GM04504 (cell line): ENCODE data around the gene ITPKC.

Experiments
- DNase-seq: peaks from one replicate; pipeline ENCODE4 v3.0.0-alpha.2; 2012; ENCODE audit warnings: low read depth

ITPKC gene

DNA sequence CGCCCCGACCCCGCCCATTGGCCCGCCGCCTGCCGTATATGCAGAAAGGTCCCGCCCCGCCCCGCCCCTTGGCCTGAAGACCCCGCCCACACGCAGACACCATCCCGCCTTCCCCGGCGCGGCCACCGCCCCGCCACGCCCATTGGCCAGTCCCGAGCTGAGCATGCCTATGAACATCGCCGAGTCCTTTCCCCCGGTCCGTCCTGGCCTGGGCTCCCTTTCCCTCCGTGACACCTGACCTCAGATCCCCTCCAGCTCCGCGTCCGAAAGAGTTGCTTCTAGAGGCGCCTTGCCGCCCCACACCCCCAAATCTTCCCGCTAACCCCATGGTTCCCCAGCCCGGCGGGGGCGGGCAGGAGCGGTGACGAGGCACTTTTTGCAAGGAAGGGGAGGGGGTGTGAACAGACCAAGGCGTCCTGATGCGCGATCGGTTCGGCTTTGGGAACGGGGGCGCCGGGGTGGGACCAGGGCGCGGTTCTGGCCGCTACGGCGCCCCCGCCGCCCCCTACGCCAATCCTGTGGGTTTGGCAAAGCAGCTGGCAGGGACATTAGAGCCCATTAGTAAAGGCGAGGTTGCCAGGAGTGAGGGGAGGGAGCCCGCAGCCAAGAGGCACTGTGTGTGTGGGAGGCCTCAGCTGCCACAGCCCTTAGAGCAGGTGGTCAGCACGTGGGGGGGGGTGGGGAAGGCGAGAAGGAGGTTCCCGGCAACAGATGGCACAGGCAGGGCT, 26.1 kb upstream of the ITPKC start:
- DNase-seq, result peak; percentile 80

DNA sequence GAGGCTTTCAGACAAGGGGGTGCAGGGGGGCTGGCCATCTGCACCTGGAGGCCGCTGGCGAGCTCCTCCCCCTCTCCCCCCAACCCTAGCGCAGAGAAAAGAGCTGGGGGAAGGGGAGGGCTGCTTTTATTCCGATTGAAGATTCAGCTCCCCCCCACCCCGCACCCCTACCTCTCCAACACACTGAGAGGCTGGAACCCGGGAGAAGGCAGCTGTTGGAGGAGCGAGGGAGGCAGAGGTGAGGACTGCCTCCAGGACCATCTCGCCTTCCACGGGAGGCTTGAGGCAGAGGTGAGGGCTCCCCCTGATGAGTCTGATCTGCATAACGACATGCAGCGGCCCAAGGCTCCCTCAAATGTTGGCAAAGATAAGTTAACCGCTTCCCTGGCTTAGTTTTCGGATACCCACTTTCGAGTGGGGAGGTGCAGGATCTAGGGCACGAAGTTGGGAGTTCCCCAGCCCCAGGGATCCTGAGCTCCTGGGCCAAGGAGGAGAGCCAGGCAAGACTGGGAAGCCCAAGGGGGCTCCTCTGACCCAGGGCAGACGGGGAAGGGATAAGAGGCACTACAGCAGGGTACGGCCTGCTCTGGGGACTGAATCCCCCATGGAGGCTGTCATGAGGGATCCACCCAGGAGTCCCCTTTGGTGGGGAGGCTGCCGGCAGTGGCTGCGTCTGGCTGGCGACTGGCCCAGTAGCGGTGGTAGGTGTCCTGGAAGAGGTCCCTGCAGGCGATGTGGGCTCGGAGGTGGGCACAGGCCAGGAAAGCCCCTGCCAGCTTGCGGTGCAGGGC, 25.3 kb upstream of the ITPKC start:
- no peak for DNase-seq

DNA sequence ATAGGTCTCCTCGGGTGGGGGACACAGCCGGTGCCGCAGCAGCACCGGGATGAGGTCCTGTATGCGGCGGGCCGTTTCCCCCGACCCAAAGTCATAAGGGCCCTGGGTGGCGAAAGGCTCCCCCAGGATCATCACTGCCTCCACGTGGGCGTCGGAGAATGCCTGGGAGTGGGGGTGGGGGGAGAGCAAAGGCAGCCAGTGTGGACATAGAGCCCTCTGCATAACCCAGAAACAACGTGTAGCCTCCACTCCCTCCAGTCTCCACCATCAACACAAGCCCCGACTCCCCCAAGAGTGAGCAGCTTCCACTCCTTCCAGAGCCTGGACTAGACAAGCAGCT, 24.7 kb upstream of the ITPKC start:
- no peak for DNase-seq

DNA sequence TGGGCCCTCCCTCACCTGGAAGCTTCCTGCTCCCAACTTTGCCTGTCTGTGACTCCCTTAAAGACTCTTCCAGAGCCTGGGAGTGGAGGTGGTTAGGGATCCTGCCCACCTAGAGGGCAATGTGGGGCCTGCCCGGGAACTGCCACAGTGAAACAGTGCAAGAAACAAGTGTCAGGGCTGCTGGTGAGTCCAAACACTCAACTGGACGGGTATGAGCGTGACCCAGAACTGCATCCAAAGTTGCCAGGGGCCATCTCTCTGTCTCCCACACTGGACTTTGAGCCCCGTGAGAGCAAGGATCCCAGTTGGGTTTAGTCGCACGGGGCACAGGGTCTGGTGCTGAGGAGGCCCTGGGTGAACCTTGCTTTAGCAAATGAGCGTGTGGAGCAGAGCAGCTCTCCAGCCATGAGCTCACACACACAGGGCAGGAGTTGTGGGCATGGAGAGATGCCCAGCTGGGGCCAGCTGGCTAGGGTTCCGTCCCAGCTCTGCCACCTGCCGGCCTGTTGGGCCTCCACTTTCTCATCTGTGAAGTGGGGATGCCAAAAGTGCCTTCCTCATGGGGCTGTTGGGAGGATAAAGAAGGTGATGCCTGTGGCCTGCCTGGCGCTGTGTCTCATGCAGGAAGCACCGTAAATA, 23.6 kb upstream of the ITPKC start:
- no peak for DNase-seq

DNA sequence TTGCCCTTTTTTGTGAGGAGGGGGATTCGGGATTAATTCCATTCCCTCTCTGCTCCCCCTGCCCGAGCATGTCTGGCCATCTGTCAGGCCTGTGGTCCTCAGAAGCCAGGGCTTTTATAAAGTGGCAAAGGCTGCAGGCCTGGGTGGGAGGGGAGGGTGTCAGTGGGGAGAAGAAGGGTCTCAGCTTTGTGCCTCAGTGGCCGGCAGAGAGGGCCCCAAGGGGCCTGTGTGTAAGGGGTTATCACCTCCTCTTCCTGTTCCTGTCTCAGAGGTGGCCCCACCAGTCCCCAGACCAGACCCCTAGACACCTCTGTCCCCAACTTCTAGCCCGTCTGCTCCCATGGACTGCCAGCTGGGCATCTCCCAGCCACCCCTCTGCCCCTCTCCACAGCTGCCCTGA, 23.0 kb upstream of the ITPKC start:
- no peak for DNase-seq

DNA sequence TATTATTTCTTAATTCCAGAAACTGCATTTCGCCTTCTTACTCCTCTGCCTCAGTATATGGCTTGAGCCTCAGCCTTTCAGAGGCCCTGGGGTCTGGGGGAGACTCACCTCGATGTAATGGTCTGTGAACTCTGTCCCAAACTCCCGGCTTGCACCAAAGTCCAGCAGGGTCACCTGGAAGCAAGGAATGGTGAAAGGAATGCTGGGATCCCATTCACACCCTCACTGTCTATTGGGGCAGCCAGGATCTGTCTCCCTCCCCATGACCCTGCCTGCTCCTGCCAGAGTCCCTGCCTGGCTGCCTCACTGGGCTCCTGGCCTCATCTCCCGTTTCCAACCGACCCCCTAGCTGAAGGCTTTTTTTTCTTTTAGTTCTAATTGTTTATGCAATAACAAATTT, 21.0 kb upstream of the ITPKC start:
- DNase-seq, result no peak

DNA sequence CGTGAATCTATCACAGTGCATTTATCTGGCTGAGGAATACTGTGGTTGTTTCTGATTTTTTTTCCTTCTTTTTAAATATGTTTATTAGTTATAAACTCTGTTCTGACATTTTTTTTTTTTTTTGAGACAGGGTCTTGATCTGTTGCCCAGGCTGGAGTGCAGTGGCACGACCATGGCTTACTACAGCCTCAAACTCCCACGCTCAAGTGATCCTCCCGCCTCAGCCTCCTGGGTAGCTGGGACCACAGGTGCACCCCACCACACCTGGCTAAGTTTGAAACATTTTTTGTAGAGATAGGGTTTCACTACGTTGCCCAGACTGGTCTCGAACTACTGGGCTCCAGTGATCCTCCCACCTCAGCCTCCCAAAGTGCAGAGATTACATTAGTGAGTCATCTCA, 19.9 kb upstream of the ITPKC start:
- DNase-seq, result no peak

DNA sequence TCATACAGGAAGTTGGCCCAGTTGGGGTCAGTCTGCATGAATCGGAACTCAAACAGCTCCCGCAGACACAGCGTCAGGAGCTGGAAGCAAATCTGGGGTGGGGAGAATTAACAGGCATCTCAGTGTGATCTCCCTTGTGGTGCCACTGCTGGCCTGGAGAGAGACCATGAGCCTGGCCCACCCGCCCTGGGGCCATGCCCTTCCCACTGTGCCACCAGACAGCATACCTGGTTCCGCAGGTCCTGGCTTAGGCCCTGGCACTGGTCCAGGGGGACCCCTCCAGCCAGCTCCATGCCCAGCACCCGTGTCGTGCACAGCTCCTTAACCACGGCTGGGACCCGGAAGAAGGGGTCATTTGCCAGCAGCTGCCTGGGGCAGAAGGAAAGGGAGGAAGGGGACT, 16.8 kb upstream of the ITPKC start:
- DNase-seq, result no peak

DNA sequence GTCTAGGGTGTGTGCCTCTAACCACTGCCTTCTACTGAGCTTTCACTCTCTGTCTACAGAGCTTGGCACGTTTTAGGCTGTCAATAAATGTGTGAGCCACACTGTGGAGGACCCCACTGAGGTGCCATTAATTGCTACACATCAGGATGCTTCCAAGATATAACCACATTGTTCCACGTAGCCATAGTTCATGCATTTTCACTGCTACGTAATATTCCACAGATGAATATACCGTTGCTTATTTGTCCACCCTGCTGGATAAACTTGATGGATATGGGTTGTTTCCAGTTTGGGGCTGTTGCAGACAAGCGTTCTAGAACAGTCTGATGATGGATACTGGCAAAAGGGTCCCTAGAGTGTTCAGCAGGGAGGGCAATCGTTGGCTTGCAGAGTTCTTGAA, 15.2 kb upstream of the ITPKC start:
- no peak for DNase-seq

DNA sequence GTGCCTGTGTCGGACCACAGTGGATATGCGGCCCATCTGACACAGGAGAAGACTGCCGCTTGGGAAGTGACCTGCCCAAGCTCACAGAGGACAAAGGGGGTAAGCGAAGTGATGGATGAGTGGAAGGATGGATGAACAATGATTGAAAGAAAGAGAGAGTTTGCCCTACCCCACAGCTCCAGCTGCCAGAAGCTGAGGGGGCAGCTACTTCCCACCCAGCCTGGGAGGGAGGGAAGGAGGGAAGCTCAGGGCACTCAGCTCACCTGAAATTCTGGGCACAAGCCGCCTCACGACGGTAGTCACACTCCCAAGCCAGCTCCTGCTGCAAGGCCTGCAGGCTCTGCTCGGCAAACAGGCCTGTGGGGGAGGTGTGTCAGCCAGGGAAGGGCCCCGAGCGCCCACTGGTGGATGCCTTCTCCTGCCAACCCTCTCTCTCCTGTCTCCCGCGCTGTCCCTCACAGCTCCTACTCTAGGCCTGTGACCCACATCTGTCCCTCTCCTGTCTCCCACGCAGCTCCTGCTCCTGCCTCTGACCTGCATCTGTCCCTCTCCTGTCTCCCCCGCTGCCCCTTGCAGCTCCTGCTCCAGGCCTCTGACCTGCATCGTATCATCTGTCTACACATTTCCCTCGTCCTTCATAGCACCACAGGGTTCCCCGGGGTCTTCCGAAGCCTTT, 14.4 kb upstream of the ITPKC start:
- no peak for DNase-seq

DNA sequence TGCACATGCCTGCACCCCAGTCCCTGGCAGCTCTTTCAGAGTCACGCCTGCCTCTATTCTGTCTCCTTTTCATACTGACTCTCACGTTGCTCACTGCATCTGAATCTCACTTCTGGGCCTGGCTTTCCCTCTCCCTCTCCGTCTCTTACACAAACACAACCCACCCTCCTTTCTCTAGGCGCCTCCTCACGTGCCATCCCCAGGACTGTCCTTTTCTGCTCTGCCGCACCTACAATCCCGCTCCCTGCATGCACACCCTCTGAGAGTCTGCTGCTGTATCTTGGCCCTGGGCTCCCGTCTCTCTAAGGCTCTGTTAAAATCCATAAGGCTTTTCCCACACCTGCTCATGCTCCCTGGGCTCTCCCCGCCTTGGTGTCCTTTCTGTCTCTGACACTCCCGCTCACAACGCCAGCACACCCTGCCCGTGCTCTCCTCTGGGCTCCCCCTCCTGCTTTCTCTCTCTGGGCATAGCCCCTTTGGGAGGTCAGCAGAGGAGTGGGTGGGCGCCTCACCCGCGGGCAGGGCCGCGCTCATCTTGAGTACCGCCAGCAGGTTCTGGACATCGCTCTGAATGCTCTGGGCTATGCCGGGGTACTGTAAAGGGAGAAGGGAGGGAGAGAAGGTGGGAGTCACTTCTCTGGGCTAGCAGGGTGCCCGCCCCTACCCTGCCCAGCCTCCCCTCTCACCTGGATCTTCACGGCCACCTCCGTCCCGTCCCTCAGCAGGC, 13.7 kb upstream of the ITPKC start:
- DNase-seq, result no peak

DNA sequence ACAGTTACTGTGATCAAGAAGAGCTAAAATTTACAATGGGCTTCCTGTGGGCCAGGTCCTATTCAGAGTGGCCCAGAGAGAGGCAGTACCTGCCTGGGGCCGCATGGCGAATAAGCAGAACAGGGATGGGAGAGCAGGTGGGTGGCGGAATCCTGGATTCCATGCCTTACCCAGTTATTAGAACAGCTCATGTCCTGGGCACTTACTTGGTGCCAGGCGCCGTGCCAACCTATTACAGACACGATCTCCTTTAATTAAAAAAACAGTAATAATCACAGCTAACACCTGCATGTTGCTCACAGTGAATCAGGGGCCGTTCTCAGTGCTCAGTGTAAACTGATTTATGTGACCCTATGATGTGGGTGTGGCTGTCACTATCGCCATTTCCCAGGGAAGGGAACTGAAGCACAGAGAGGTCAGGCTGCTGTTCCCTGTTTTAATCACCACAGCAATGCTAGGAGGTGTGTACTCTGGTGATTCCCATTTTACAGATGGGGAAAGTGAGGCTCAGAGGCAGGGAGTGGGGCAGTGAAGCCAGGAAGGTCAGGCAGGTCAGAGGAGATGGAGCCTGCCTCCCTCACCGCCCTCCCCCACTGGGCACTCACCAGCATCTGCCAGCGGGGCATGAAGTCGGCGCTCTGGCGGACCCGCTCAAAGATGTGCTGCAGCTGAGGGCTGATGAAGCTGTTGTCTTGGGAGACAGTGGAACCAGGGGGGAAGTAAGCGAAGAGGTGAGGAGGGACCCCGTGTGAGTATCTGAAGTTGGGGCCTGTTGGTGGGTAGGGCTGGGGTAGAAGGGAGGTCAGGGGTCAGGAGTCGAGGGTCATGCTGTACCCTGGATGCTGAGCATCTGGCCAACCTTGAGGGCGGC, 12.2 kb upstream of the ITPKC start:
- no peak for DNase-seq

DNA sequence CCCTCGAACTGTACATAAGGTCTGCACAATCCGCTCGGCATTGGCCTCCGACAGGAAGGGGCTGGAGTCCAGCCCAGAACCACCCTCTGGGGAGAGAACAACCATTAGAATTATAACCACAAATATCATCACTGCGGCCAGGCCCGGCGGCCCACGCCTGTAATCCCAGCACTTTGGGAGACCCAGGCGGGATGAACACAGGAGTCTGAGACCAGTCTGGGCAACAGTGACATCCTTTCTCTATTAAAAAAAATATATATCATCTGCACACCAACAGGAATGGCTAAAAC, 11.6 kb upstream of the ITPKC start:
- DNase-seq, result no peak

DNA sequence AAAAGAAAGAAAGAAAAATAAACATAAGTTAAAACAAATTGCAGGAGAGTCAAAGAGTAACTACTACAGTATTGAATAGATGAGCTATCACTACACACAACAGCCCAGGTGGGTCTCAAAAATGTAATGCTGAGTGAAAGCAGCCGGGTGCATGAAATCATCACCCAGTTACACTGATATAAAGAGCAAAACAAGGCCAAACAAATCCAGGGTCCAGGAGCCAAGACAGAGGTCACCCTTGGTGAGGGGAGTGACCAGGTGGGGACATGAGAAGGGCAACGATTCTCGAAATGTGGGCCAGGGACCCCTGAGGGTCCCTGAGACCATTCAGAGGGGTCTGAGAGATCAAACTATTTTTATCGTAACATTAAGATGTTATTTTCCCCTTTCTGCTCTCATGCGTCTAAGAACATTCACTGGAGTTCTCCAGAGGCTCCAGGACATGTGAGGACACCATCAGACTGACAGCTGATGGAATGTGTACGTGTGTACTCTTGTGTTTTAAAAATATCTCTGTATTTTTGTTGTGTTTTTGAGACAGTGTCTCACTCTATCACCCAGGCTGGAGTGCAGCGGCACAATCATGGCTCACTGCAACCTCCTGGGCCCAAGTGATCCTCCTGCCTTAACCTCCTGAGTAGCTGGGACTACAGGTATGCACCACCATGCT, 10.8 kb upstream of the ITPKC start:
- no peak for DNase-seq

DNA sequence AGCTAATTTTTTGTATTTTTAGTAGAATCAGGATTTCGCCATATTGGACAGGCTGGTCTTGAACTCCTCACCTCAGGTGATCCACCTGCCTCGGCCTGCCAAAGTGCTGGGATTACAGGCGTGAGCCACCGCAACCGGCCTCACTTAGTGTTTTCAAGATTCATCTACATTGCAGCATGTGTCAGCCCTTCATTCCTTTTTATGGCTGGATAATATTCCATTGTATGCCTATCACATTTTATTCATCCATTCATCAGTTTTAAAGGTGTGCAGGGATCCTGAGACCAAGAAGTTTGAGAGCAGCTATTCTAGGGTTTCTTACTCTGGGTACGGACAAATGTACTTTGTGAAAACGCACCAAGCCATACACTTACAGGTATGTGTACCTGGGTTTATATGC, 9.3 kb upstream of the ITPKC start:
- DNase-seq, result no peak

DNA sequence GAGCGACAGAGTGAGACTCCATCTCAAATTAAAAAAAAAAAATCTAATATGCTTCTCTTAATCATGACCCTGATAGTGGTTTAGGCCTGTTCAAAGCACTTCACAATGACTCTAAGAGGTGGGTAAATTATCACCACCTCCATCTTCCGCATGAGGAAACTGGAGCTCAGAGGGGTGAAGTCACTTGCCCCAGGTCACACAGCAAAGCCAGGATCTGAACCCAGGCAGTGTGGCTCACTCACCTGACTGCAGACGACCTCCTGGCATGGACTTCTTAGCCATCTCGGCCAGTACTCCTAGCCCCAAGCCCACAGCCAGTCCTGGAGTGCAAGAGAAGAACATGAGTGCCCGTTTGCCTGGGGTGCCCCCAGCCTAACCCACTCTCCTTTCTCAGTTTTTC, 7.1 kb upstream of the ITPKC start:
- no peak for DNase-seq

DNA sequence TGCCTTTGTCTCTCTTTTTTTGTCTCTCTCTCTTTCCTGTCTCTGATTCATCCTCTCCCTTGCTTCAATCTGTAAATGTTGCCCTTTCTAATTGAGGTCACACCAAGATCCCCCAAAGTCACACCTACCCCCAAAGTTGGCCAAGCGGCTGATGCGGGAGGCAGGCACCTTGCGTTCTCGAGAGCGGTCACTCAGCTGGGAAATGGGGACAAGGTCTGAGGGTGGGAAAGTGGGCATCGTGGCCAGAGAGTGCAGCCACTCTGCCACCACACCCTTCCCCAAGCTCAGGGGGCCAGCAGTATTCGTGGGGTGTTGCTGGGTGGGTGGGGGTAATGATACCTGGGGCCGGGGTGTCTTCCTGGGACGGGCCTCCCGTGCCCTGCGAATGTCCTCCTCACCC, 3.0 kb upstream of the ITPKC start:
- DNase-seq, result no peak

DNA sequence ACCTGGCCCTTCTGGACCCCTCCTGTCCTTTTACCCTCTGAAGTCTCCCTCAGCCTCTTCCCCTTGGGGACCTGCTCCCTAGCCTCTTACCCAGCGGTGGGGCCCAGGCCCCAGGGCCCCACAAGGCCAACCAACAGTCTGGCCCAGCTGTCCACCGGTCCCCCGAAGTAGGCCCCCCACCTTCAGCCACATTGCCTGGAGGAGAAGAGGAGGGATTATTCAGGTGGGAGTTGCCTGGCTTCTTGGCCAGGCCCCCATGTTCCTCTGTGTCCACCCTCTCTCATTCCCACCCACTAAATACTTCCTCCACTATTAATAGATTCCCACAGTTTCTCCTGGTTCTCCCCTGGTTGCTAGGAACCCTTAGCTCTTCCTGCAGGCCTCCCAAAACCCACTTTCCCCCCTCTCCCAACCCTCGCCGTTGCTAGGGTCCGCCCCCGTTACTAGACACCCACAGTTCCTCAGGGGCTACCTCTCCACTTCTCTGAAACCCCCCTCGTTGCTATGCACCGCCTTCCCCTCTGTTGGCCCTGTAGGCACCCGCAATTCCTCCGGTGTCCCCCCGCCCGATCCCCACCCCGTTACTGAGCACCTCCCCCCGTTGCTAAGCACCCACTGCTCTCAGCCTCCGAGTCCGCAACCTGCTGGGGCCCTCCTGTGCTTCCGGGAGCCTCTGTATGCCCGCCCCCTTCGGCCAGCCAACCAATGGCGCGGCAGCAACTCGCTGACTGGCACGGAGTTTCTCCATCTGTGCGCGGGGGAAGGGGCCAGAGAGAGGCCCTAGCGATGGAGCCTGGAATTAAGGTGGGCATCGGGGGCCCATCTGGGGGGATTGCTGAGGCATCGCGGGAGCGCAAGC, 2.2 kb upstream of the ITPKC start:
- peak; percentile 82 for DNase-seq

DNA sequence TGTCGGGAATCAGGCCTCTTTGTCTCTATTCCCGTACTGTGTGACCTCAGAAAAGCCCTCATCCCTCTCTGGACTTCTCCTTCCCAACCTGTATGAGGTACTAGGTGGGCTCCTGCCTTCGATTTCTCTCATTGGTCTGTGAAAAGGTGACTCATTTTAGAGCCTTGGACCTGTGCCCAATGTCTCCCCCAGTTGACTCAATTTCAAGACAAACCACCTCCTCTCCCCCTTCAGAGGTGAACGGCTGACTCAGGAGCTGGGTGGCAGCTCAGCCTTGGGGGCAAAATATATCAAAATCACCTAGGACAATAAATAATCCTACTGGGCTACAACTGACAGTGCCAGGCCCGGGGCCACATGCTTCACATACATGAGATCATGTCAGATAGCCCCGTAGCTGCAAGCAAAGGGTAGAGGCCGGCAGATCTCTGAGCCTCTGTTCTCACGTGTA, 856 bp upstream of the ITPKC start:
- DNase-seq, result no peak
